Neural cell (in vitro differentiated cells): Measurements from ENCODE around the gene WDR7. TPM values are rescaled to one million over a fixed set of nuclear protein-coding genes. Genes with fewer than 3 reads are reported as not detected.

ENCODE experiments used
- H2AFZ ChIP-seq: fragments of 200-600, 300-800 bp; sonication (generic), shearing (Covaris generic); 2 replicates; pipeline ENCODE4 v1.6.0; 2014; ENCODE audit warnings: low read depth, mild to moderate bottlenecking, antibody characterized with exemption, low read length, moderate library complexity
- H3F3A ChIP-seq: fragments of 200-600 bp; shearing (Covaris generic); 2 replicates; pipeline ENCODE4 v1.6.1; 2016; ENCODE audit warnings: mild to moderate bottlenecking, moderate library complexity, mixed read lengths, antibody characterized with exemption, low read length; ENCODE audit not compliant: insufficient read depth, poor library complexity, severe bottlenecking
- H3K27ac ChIP-seq: fragments of 200-600, 300-800 bp; sonication (generic), shearing (Covaris generic); 2 replicates; pipeline ENCODE4 v1.5.1; 2014; ENCODE audit warnings: mild to moderate bottlenecking, low read length, moderate library complexity
- H3K27me3 ChIP-seq: fragments of 300-800, 200-600 bp; sonication (generic), shearing (Covaris generic); 2 replicates; pipeline ENCODE4 v1.6.0; 2014; ENCODE audit warnings: mild to moderate bottlenecking, low read depth, low read length, moderate library complexity; ENCODE audit not compliant: insufficient read depth
- H3K36me3 ChIP-seq: fragments of 300-800, 200-600 bp; sonication (generic), shearing (Covaris generic); 2 replicates; pipeline ENCODE4 v1.5.1; 2014; ENCODE audit warnings: mild to moderate bottlenecking, antibody characterized with exemption, low read length, moderate library complexity; ENCODE audit not compliant: insufficient read depth
- H3K4me2 ChIP-seq: fragments of 300-800, 200-600 bp; sonication (generic), shearing (Covaris generic); 2 replicates; pipeline ENCODE4 v1.6.0; 2014; ENCODE audit warnings: mild to moderate bottlenecking, low read length
- H3K4me3 ChIP-seq: fragments of 300-800, 200-600 bp; sonication (generic), shearing (Covaris generic); 2 replicates; pipeline ENCODE4 v1.5.1; 2014; ENCODE audit warnings: mild to moderate bottlenecking, low read length, moderate library complexity
- H3K79me2 ChIP-seq: fragments of 200-600 bp; shearing (Covaris generic); replicated peaks from 2 replicates; pipeline ENCODE4 v1.6.0; 2014; ENCODE audit warnings: mild to moderate bottlenecking, low read length, moderate library complexity; ENCODE audit not compliant: insufficient read depth
- H3K9ac ChIP-seq: fragments of 300-800, 200-600 bp; sonication (generic), shearing (Covaris generic); 2 replicates; pipeline ENCODE4 v1.6.1; 2016; ENCODE audit warnings: mild to moderate bottlenecking, low read length, mixed read lengths
- H3K9me2 ChIP-seq: fragments of 200-600 bp; shearing (Covaris generic); 2 replicates; pipeline ENCODE4 v1.6.1; 2016; ENCODE audit warnings: mild to moderate bottlenecking, low read length, mixed read lengths; ENCODE audit not compliant: insufficient read depth
- H3K9me3 ChIP-seq: fragments of 200-600, 300-800 bp; sonication (generic), shearing (Covaris generic); 2 replicates; pipeline ENCODE4 v1.6.1; 2016; ENCODE audit warnings: mild to moderate bottlenecking, mixed run types, low read length, moderate library complexity, mixed read lengths
- H4K20me1 ChIP-seq: fragments of 200-600 bp; shearing (Covaris generic); 2 replicates; pipeline ENCODE4 v1.6.1; 2016; ENCODE audit warnings: mild to moderate bottlenecking, mixed run types; ENCODE audit not compliant: insufficient read depth
- CTCF ChIP-seq: fragments of 450-650 bp; IDR thresholded peaks from 2 replicates; pipeline ENCODE4 v1.5.1; 2014; ENCODE audit warnings: antibody characterized with exemption, mild to moderate bottlenecking, moderate library complexity; ENCODE audit not compliant: poor library complexity, severe bottlenecking
- EP300 ChIP-seq: fragments of 450-650 bp; conservative IDR thresholded peaks from 2 replicates; pipeline ENCODE4 v1.6.1; 2014; ENCODE audit warnings: antibody characterized with exemption, mild to moderate bottlenecking, moderate library complexity; ENCODE audit not compliant: poor library complexity, severe bottlenecking
- EZH2 ChIP-seq: fragments of 200-600, 300-800 bp; shearing (Covaris generic), sonication (generic); IDR thresholded peaks from 2 replicates; pipeline ENCODE4 v1.6.1; 2014; ENCODE audit warnings: antibody characterized with exemption, low read length, borderline replicate concordance, mild to moderate bottlenecking; ENCODE audit not compliant: insufficient read depth, poor library complexity, severe bottlenecking
- MXI1 ChIP-seq: fragments of 450-650 bp; conservative IDR thresholded peaks from 2 replicates; pipeline ENCODE4 v1.6.1; 2014; ENCODE audit warnings: antibody characterized with exemption, mild to moderate bottlenecking; ENCODE audit not compliant: poor library complexity, severe bottlenecking
- POLR2AphosphoS5 ChIP-seq: IDR thresholded peaks from 2 replicates; pipeline ENCODE4 v1.6.1; 2012
- RAD21 ChIP-seq: fragments of 450-650 bp; conservative IDR thresholded peaks from 2 replicates; pipeline ENCODE4 v1.6.1; 2014; ENCODE audit warnings: antibody characterized with exemption, mild to moderate bottlenecking, moderate library complexity
- REST ChIP-seq: IDR thresholded peaks from 2 replicates; pipeline ENCODE4 v1.6.1; 2012; ENCODE audit warnings: borderline replicate concordance
- SMC3 ChIP-seq: fragments of 450-650 bp; conservative IDR thresholded peaks from 2 replicates; pipeline ENCODE4 v1.6.1; 2014; ENCODE audit warnings: antibody characterized with exemption, mild to moderate bottlenecking, moderate library complexity; ENCODE audit not compliant: poor library complexity
- TAF1 ChIP-seq: IDR thresholded peaks from 2 replicates; pipeline ENCODE4 v1.6.1; 2012; ENCODE audit warnings: low read depth
- polyA plus RNA-seq: library from polyadenylated mRNA; depleted of rRNA; stranded (reverse); fragments of >200 nt; gene quantifications from 2 replicates; pipeline ENCODE4 v1.2.3, GENCODE V29; 2014

The WDR7 gene
- polyA plus RNA-seq, 1 donor from 2014 or later = 15.1 TPM

GRCh38 chr18:56711708-56712445 lies 60.7 kb downstream of the WDR7 start:
- H2AFZ ChIP-seq = no peak overlapping the region

GRCh38 chr18:56712761-56713160 lies 61.6 kb downstream of the WDR7 start:
- Histone ChIP-seq H4K20me1 (no peaks in the 10 kb centered on the region), H3K79me2 (no peaks in the 10 kb centered on the region), H3K36me3 (no peaks in the 10 kb centered on the region), H3K4me3 (no peak overlapping the region), H3K9me2 (no peaks in the 10 kb centered on the region), H3K27me3 (no peaks in the 10 kb centered on the region), H3K4me2 (no peak overlapping the region), H3K27ac (no peak overlapping the region), H2AFZ (no peak overlapping the region), H3K9ac (no peak overlapping the region), H3K9me3 (no peaks in the 10 kb centered on the region), H3F3A (no peaks in the 10 kb centered on the region)
- no peak for TF ChIP-seq SMC3
- no peak for TF ChIP-seq EP300
- TF ChIP-seq CTCF = no peak
- no peak for TF ChIP-seq TAF1
- TF ChIP-seq POLR2AphosphoS5 = no peak

More at GRCh38 chr18:56711708-56712445, 60.7 kb downstream of the WDR7 start:
- Histone ChIP-seq H3K4me2 (no peak overlapping the region), H4K20me1 (no peaks in the 10 kb centered on the region), H3K9ac (no peak overlapping the region), H3K9me3 (no peaks in the 10 kb centered on the region), H3F3A (no peaks in the 10 kb centered on the region), H3K79me2 (no peaks in the 10 kb centered on the region), H3K4me3 (no peak overlapping the region), H3K9me2 (no peaks in the 10 kb centered on the region), H3K36me3 (no peaks in the 10 kb centered on the region), H3K27ac (no peak overlapping the region), H3K27me3 (no peaks in the 10 kb centered on the region)
- TF ChIP-seq POLR2AphosphoS5 (no peak), TAF1 (no peak)

- Histone ChIP-seq H3F3A (no peaks in the 10 kb centered on the region), H3K4me2 (no peak overlapping the region)
Observed at GRCh38 chr18:56715121-56715520, 64.0 kb downstream of the WDR7 start.

More at GRCh38 chr18:56715121-56715520, 64.0 kb downstream of the WDR7 start:
- Histone ChIP-seq H4K20me1 (no peaks in the 10 kb centered on the region), H3K36me3 (no peaks in the 10 kb centered on the region), H3K4me3 (no peak overlapping the region), H3K79me2 (no peaks in the 10 kb centered on the region), H3K9me2 (no peaks in the 10 kb centered on the region), H3K27ac (no peak overlapping the region), H2AFZ (no peak overlapping the region), H3K9me3 (no peaks in the 10 kb centered on the region), H3K9ac (no peak overlapping the region), H3K27me3 (no peaks in the 10 kb centered on the region)
- TF ChIP-seq CTCF (no peak), EZH2 (no peak), RAD21 (no peak), POLR2AphosphoS5 (no peak), TAF1 (no peak), REST (no peak), SMC3 (no peak), MXI1 (no peak), EP300 (no peak)
